GM10248 (cell line): ENCODE measurements around the gene PYROXD2.
"Not testable (repeated sequence)": the region's sequence is repeated elsewhere in the genome, so short reads cannot be mapped to it uniquely, and the experiment has no call there.

Experiments
- CTCF ChIA-PET: fragments of 300-600 bp; sonication (Branson Sonifier 250); formaldehyde crosslinking; extraction: SDS; loops from one replicate; lab custom pipeline; 2021; ENCODE audit warnings: antibody characterized with exemption; lab: Yijun Ruan, JAX
- POLR2A ChIA-PET: fragments of 350-650 bp; sonication (Branson Sonifier 250); formaldehyde crosslinking; extraction: SDS; loops from one replicate; lab custom pipeline; 2020; ENCODE audit warnings: antibody characterized with exemption; lab: Yijun Ruan, JAX
- DNase-seq: peaks from one replicate; pipeline ENCODE4 v3.0.0; 2012; ENCODE audit errors: extremely low spot score
- TF ChIP-seq, protein P1 (sequence below): IDR thresholded peaks from 2 replicates; pipeline ENCODE4 v1.5.1; 2012; ENCODE audit warnings: mild to moderate bottlenecking, low read depth; ENCODE audit errors: extremely low read depth, missing control alignments, control extremely low read depth

The PYROXD2 gene

DNA sequence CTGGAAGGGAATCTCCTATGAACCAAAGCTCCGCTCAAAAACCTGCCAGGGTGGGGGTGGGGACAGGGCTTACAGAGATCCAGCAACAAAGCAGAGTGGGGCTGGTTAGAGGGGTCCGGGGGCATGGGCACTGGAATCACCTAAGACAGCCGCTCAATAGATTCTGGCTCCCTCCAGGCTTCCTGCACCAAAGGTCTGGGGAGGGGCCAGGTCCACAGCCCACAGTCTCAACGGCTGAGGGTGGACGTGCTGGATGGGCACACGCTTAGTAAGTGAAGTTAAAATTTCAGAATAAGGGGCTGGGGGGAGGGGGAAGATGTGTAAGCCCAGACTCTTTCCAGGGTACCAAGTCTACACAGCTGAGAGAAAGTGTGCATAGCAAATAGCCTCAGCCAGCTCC is 31.1 kb downstream of the PYROXD2 start:
- POLR2A ChIA-PET = no interaction called here
- CTCF ChIA-PET = interaction anchor here (0.9 to 1.4 kb wide), 2 partner anchors 10 to 11 kb away, joined by 3 to 4 read pairs; no protein-coding TSS in a partner anchor
- TF ChIP-seq, protein P1, sequence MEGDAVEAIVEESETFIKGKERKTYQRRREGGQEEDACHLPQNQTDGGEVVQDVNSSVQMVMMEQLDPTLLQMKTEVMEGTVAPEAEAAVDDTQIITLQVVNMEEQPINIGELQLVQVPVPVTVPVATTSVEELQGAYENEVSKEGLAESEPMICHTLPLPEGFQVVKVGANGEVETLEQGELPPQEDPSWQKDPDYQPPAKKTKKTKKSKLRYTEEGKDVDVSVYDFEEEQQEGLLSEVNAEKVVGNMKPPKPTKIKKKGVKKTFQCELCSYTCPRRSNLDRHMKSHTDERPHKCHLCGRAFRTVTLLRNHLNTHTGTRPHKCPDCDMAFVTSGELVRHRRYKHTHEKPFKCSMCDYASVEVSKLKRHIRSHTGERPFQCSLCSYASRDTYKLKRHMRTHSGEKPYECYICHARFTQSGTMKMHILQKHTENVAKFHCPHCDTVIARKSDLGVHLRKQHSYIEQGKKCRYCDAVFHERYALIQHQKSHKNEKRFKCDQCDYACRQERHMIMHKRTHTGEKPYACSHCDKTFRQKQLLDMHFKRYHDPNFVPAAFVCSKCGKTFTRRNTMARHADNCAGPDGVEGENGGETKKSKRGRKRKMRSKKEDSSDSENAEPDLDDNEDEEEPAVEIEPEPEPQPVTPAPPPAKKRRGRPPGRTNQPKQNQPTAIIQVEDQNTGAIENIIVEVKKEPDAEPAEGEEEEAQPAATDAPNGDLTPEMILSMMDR = no peak
- no peak for DNase-seq

DNA sequence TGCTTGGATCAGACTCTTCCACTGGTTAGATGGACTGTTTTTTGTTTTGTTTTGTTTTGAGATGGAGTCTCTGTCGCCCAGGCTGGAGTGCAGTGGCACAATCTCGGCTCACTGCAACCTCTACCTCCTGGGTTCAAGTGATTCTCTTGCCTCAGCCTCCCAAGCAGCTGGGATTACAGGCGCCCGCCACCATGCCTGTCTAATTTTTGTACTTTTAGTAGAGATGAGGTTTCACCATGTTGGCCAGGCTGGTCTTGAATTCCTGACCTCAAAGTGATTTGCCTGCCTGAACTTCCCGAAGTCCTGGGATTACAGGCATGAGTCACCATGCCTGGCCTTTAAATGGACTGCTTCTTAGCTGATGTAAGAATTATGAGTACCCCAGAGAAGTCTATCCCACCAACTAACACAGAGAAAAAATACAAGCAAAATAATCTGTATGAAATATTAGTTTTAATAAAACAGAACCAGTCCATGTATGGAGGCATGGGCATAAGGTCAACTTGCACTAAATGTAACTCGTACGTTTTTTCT is 31.8 kb downstream of the PYROXD2 start:
- POLR2A ChIA-PET, DNase-seq: not testable (repeated sequence)
- CTCF ChIA-PET = interaction anchor here (0.9 to 1.4 kb wide), 3 partner anchors 9 to 84 kb away, joined by 3 to 4 read pairs (median 4); no protein-coding TSS in a partner anchor

DNA sequence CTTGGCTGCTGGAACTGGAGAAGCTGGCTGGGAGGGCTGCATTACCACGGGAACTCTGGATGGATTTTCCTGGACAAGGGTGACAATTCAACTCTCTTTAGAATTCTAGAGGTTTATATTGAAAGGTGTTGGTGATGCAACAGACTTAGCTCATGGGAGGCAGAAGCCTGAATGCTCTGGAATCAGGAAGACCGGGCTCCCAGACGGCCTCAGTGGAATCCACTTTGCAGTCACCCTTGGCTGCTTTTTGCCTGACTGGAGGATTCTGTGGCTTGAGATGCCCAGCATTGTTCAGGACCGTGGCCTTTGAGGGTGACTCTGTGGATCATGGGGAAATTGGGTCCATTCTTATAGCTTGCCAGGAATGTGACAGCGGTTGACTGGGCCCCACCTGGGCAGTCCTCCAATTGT is 32.3 kb downstream of the PYROXD2 start:
- TF ChIP-seq, protein P1 = no peak
- POLR2A ChIA-PET = no interaction called here
- no peak for DNase-seq
- CTCF ChIA-PET = interaction anchor here (1.3 to 1.4 kb wide), 2 partner anchors 9 to 84 kb away, joined by 4 read pairs; no protein-coding TSS in a partner anchor

DNA sequence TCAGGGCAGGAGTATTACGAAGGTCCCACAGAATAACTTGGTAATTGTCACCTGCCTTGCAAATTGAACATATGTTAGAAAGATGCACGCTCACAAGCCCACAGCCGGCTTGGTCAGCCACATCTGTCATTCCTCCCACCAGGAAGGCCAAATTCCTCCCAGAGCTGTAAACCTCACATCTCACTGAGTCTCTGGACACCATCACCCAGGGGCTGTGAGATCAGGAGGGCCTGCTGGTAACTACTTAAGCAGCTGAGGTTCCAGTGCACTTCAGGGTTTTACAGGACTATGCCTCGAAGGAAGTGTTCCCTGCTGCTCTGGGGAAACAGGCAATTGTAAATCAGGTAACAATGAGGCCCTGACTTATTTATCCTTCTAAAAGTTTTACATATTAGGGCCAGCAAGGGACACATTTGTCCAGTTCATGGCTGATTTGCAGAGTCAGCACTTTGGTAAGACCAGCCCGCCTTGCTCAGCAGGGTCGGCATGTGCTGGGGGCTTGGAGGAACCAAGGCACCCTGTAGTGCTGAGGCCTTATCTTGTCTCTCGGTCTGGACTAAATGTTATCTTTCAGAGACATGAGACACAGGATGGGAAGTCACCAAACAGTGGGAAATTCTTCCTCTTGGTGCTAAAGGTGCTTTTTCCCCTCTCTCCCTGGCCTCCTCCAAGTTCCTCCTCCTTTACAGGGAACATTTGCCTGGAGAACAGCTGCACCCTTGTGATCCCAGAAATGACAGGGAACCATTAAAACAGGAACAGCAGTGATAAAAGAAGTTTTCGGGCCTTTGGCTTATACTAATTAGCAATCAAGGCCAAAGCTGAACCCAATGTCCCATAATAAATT is 34.3 kb downstream of the PYROXD2 start:
- POLR2A ChIA-PET = no interaction called here
- TF ChIP-seq, protein P1 = no peak
- no peak for DNase-seq
- CTCF ChIA-PET = no interaction called here

DNA sequence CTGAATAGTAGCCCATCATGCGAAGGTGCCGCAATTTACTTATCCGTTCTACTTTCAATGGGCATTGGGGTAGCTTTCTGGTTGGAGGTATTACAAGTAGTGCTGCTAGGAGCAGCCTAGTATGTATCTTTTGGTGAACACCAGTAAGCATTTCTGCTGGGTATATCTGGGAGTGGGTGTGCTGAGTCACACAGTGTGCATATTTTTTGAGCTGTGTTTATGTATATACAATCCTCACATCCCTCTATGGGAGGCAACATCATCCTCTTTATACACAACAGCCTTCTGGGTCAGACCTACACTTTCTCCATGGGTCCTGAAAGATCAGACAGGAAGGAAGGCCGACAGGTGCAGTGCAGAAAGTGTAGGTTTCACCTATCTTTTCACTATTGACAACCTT is 36.3 kb downstream of the PYROXD2 start:
- CTCF ChIA-PET = no interaction called here
- DNase-seq = no peak
- TF ChIP-seq, protein P1 = no peak
- POLR2A ChIA-PET = no interaction called here

DNA sequence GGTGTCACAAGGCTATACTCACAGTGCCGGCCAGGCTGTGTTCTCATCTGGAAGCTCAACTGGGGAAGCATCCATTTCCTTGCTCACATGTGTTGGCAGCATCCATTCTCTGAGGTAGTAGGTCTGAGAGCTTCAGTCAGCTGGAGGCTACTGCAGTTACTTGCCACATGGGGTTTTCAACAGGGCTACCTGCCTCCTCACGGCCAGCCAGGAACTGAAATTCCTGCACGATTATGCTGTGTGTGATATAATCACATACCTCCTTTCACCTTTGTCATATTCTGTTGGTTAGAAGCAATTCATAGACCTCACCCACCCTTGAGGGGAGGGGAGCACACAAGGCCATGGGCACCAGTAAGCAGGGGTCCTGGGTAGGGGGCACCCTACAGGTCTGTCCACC is 37.4 kb downstream of the PYROXD2 start:
- CTCF ChIA-PET = interaction anchor here (1.0 kb wide), 1 partner anchor 10 kb away, joined by 3 read pairs; no protein-coding TSS in a partner anchor
- POLR2A ChIA-PET = no interaction called here
- no peak for DNase-seq
- TF ChIP-seq, protein P1 = no peak

DNA sequence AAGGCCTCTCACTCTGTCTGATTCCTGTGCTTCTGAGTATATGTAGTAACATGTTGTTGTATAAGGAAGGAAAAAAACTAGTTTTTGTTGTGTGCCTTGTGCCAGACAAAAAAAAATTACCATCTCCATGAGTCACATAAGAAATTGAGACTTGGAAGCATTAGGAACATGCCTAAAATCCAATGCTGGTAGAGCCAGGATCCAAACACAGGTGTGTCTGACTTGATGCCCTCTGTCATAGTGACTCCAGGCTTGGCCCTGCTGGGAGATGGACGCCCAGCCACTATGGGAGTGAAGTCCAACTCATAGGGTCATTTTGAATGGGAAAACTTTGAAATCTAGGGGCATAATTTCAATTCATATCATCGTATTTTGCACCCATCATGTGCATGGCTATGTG is 38.0 kb downstream of the PYROXD2 start:
- CTCF ChIA-PET = no interaction called here
- TF ChIP-seq, protein P1 = no peak
- DNase-seq = no peak
- POLR2A ChIA-PET = no interaction called here
